ENCODE measurements around the gene BST1. TPM values are rescaled to one million over a fixed set of nuclear protein-coding genes. Genes with fewer than 3 reads are reported as not detected.

The BST1 gene
- total RNA-seq: 21.0 and 55.3 TPM in 2 replicates

GRCh38 chr4:15702941-15703403, at the start of gene BST1:
Gene BST1, plus strand, starts transcription at chr4:15703065. Its CDS starts 80 bp downstream, at chr4:15703145.

DNA sequence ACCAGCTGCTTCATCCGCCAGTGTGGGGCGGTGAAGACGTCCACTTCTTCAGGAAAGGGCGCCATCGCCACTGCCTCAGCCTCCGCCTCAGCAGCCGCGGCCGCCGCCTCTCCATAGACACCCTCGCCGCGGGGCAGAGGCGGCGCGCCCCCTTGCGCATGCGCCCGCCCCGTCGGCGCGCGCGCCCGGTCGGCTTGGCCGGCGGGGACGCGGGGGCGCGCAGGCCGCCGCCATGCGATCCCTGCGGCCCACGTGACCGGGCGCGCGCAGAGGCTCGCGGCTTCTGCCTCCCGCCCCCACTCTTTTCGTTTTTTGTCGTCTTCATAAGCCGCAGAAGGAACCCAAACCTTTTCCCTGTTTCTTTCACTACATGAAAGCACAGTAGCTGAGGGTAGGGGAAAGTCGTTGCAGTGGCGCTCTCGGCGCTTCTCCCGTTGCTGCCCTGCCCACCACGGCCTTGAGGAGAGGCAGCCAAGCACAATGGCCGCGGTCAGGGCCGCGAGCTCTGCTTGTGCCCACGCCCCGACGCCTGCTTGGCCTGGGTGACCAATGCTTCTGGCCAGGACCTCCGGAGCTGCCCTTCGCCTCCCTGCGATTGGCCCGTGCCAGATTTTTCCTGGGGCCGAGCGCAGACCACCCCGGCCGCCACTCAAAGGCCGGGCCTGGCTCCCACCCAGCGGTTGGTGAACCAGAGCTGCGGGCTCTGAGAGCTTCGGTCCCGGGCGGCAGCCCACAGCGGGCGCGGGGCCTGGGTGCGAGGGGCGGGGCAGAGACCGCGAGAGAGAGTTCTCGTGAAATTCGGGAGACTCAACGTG, 47.4 kb upstream of the BST1 start, which contains the start of gene FBXL5:
TSS of gene FBXL5 (minus strand) at position 135 of the 815 bp plus-strand sequence. CDS start at position 65, 70 bp downstream.

DNA sequence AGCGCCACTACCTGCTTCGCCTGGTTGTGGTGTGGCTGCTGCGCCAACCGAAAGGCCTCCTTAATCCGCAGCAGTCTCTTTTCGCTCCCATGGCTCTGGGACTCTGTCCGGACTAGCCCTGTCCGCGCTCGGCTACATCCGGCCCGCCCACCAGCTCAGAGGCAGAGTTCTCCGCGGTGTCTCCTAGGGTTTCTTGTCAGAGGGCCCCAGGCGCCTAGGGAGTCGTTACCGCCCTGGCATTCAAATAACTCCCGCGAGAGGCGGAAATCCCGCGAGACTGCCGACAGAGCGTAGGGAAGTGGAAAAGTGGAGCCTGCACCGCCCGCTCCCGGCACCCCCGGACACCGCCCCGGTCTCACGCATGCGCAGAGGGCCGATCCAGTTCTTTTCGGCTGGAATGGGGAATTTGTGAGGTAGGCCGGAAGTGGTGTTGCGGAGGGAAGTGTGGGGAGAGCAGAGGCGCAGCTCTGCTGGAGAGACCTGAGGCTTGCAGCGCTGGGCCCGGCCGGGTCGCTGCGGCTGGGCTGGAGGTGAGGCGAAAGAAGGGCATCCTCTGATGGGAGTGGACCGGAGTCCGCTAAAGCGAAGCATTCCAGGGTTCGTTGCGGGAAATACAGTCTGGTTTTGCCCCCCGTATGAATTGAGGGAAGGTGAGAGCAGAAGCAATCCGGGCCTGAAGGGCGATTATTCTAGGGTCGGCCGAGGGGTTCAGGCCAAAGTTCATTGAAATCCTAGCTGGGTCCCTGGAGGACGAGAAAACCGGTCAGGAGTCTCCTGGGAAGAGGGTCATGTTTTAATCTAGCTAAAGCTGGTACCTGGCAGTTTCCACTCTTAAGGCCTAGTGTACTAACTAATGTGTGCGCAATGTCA, 21.3 kb upstream of the BST1 start, which contains the start of gene FAM200B:
TSS of gene FAM200B (plus strand) at position 456 of the 870 bp plus-strand sequence. CDS start 5,151 bp downstream, outside the sequence.

GRCh38 chr4:15778289-15779241, 75.7 kb downstream of the BST1 start, which contains the start of gene CD38:
Gene CD38, plus strand, starts transcription at chr4:15778328. Its CDS starts 87 bp downstream, at chr4:15778415.

Other genes with a start within 250 kb of the BST1 start
- gene CC2D2A, start 233.2 kb upstream of the BST1 start, total RNA-seq: 15.2 and 21.2 TPM in 2 replicates
- gene FBXL5, start 47.7 kb upstream of the BST1 start, total RNA-seq: 83.7 and 125 TPM in 2 replicates
- gene FAM200B, start 21.2 kb upstream of the BST1 start, total RNA-seq: 18.5 and 32.1 TPM in 2 replicates
- gene CD38, start 75.3 kb downstream of the BST1 start, total RNA-seq: 0.07 TPM in 1 of 2 replicates, not detected in the other
- gene FGFBP1, start 235.7 kb downstream of the BST1 start, total RNA-seq: not detected in 2 replicates